OCI-LY3 (cell line): ENCODE measurements around the gene MET.

Experiments
- H2AFZ ChIP-seq: fragments of 200-600, 300-600 bp; shearing (Covaris generic); 2 replicates; pipeline ENCODE4 v1.6.0; 2014; ENCODE audit warnings: antibody characterized with exemption, low read depth, low read length
- H3K27ac ChIP-seq: fragments of 200-600, 300-600 bp; sonication (generic); 2 replicates; pipeline ENCODE4 v1.5.1; 2014; ENCODE audit warnings: mild to moderate bottlenecking, low read length, moderate library complexity, mixed read lengths
- H3K27me3 ChIP-seq: fragments of 200-600, 300-600 bp; sonication (generic); 2 replicates; pipeline ENCODE4 v1.6.1; 2014; ENCODE audit warnings: low read depth, low read length, mixed read lengths
- H3K36me3 ChIP-seq: fragments of 200-600, 300-600 bp; sonication (generic); replicated peaks from 2 replicates; pipeline ENCODE3; 2014; ENCODE audit warnings: low read depth, low read length, mixed read lengths
- H3K4me1 ChIP-seq: fragments of 300-600, 200-600 bp; sonication (generic); 2 replicates; pipeline ENCODE4 v1.6.1; 2014; ENCODE audit warnings: low read length, mixed read lengths
- H3K4me2 ChIP-seq: fragments of 200-600, 300-600 bp; sonication (generic); 2 replicates; pipeline ENCODE4 v1.6.1; 2014; ENCODE audit warnings: low read length, mixed read lengths
- H3K4me3 ChIP-seq: fragments of 300-600, 200-600 bp; sonication (generic); 2 replicates; pipeline ENCODE4 v1.5.1; 2014; ENCODE audit warnings: antibody characterized with exemption, mild to moderate bottlenecking, low read length, moderate library complexity
- H3K79me2 ChIP-seq: fragments of 300-600, 200-600 bp; shearing (Covaris generic); 2 replicates; pipeline ENCODE4 v1.6.1; 2014; ENCODE audit warnings: mild to moderate bottlenecking, low read length, mixed read lengths
- H3K9ac ChIP-seq: fragments of 300-600, 200-600 bp; shearing (Covaris generic); 2 replicates; pipeline ENCODE4 v1.6.0; 2014; ENCODE audit warnings: mild to moderate bottlenecking, low read length, moderate library complexity
- H3K9me3 ChIP-seq: fragments of 200-600, 300-600 bp; shearing (Covaris generic); 2 replicates; pipeline ENCODE4 v1.6.1; 2014; ENCODE audit warnings: low read length, mixed read lengths; ENCODE audit not compliant: insufficient read depth
- H4K20me1 ChIP-seq: fragments of 200-600, 300-600 bp; sonication (generic); 2 replicates; pipeline ENCODE4 v1.6.1; 2016; ENCODE audit warnings: low read length, mixed read lengths; ENCODE audit not compliant: insufficient read depth
- EZH2phosphoT487 ChIP-seq: fragments of 200-600 bp; shearing (Covaris generic); IDR thresholded peaks from 2 replicates; pipeline ENCODE4 v1.6.1; 2018; ENCODE audit warnings: antibody characterized with exemption, mixed run types, low read depth
- TF ChIP-seq, protein P1 (sequence below): fragments of 200-600, 300-600 bp; sonication (generic); IDR thresholded peaks from 2 replicates; pipeline ENCODE4 v1.5.1; 2014; ENCODE audit warnings: antibody characterized with exemption, low read length, low read depth

The MET gene

DNA sequence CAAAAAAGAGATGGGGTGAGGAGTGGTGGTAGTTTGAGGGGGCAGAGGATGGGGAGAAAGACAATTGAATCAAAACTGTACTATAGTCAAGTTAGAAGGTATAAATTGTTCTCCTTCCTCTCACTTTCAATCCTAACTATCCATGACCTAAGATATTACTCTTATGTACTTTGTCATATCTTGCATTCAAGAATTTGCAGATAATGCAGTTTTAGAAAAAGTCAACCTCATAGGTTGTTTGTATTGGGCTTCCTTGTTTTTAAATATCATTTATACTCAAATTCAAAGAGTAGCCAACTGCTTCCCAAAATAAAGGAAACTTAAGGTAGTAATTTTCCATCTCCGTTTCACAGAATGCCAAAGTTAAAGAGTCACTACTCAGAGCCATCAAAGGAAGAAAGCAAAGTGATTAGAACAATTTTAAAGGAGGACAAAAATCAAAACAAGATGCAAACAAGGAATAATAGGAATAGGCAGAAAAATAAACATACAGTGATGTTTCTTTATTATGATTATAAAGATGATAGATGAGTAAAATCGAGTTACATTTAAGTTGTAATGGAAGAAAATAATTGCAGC, 32.7 kb downstream of the MET start:
- no peak overlapping the region for H3K4me3 ChIP-seq
- no peak overlapping the region for H3K9ac ChIP-seq
- H2AFZ ChIP-seq, result no peak overlapping the region
- H3K79me2 ChIP-seq, result peaks cover 48% of the 10 kb centered on the region
- peaks cover 31% of the 10 kb centered on the region for H3K36me3 ChIP-seq
- H3K4me2 ChIP-seq, result no peak overlapping the region
- TF ChIP-seq, protein P1, sequence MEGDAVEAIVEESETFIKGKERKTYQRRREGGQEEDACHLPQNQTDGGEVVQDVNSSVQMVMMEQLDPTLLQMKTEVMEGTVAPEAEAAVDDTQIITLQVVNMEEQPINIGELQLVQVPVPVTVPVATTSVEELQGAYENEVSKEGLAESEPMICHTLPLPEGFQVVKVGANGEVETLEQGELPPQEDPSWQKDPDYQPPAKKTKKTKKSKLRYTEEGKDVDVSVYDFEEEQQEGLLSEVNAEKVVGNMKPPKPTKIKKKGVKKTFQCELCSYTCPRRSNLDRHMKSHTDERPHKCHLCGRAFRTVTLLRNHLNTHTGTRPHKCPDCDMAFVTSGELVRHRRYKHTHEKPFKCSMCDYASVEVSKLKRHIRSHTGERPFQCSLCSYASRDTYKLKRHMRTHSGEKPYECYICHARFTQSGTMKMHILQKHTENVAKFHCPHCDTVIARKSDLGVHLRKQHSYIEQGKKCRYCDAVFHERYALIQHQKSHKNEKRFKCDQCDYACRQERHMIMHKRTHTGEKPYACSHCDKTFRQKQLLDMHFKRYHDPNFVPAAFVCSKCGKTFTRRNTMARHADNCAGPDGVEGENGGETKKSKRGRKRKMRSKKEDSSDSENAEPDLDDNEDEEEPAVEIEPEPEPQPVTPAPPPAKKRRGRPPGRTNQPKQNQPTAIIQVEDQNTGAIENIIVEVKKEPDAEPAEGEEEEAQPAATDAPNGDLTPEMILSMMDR, result no peak
- no peak for TF ChIP-seq EZH2phosphoT487
- no peaks in the 10 kb centered on the region for H4K20me1 ChIP-seq
- H3K4me1 ChIP-seq, result peaks cover 31% of the 10 kb centered on the region
- no peak overlapping the region for H3K27ac ChIP-seq
- H3K9me3 ChIP-seq, result no peaks in the 10 kb centered on the region
- no peaks in the 10 kb centered on the region for H3K27me3 ChIP-seq

DNA sequence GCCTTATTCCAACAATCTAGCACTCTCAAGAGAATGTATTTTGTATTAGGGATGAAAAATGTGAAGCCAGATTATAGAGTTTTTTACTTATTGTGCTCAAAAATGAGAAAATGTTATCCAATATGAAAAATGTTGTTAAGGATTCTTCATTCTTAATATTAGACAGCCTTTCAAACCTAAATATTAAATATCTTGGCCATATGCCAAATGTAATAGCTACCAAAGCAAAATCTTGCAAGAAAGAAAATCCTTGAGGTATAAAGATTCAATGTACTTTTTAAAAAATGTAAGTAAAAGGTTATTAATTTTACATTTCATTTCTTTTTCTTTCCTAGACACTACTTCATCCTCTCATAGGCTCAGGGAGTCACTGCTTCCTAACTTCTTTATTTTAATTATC, 33.4 kb downstream of the MET start:
- Histone ChIP-seq H3K4me1 (peaks cover 37% of the 10 kb centered on the region), H4K20me1 (no peaks in the 10 kb centered on the region), H2AFZ (no peak overlapping the region), H3K27me3 (no peaks in the 10 kb centered on the region), H3K4me3 (no peak overlapping the region), H3K9ac (no peak overlapping the region), H3K79me2 (peaks cover 50% of the 10 kb centered on the region), H3K27ac (no peak overlapping the region), H3K4me2 (no peak overlapping the region), H3K36me3 (peaks cover 24% of the 10 kb centered on the region), H3K9me3 (no peaks in the 10 kb centered on the region)
- no peak for TF ChIP-seq EZH2phosphoT487
- TF ChIP-seq, protein P1, result no peak

GRCh38 chr7:116706668-116707126, 34.7 kb downstream of the MET start:
- Histone ChIP-seq H3K9ac (no peak overlapping the region), H3K4me2 (no peak overlapping the region)

GRCh38 chr7:116707289-116707688, 35.3 kb downstream of the MET start:
- Histone ChIP-seq H3K9ac (no peak overlapping the region), H3K27ac (no peak overlapping the region), H3K36me3 (peaks cover 26% of the 10 kb centered on the region), H4K20me1 (no peaks in the 10 kb centered on the region), H3K4me3 (no peak overlapping the region), H3K4me1 (peaks cover 51% of the 10 kb centered on the region), H3K27me3 (no peaks in the 10 kb centered on the region), H2AFZ (no peak overlapping the region), H3K79me2 (peaks cover 67% of the 10 kb centered on the region), H3K4me2 (no peak overlapping the region), H3K9me3 (no peaks in the 10 kb centered on the region)
- TF ChIP-seq, protein P1, result no peak
- TF ChIP-seq EZH2phosphoT487, result no peak

More at GRCh38 chr7:116706668-116707126, 34.7 kb downstream of the MET start:
- Histone ChIP-seq H3K4me3 (no peak overlapping the region), H3K9me3 (no peaks in the 10 kb centered on the region), H3K27ac (no peak overlapping the region), H3K27me3 (no peaks in the 10 kb centered on the region), H3K36me3 (peaks cover 26% of the 10 kb centered on the region), H2AFZ (no peak overlapping the region), H3K4me1 (peaks cover 49% of the 10 kb centered on the region), H4K20me1 (no peaks in the 10 kb centered on the region), H3K79me2 (peaks cover 63% of the 10 kb centered on the region)
- TF ChIP-seq, protein P1, result no peak
- TF ChIP-seq EZH2phosphoT487, result no peak
